ENCODE results near the gene FAM3A.

The FAM3A gene

DNA sequence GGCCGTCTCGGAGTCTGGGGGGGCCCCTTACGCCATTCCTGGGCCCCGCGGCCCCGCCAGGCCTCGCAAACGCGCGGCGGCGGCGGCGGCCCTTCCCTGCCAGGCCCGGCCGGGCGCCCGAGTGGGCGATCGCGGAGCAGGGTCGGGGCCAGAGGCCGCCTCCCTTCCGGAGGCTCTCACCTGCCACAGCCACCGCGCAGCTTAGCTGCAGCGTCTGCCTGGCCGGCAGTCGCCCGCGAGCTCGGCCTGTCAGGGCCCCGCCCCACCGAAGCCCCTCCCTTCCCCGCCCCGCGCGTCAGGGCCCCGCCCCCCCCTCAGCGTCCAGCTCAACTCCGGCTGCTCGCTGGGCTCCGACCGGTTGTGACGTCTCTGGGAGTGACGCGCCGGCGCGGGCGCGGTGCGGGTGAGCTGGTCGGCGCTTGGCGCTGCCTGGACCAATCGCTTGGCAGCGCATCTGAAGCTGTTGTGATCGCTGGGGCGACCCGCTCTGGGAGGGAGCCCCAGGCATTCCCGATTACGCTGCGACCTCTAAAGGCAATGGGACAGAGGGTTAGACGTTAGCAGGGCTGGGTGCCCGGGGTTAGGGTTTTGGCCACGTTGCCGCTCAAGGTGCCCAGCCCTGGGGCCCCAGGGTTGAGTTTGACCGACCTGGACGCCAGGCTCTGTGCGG lies 25.5 kb downstream of the FAM3A start, which contains the start of gene SLC10A3:
TSS of gene SLC10A3 (minus strand) at position 216 of the 670 bp plus-strand sequence. CDS start 1,689 bp downstream, outside the sequence.
- TF ChIP-seq, protein P1, sequence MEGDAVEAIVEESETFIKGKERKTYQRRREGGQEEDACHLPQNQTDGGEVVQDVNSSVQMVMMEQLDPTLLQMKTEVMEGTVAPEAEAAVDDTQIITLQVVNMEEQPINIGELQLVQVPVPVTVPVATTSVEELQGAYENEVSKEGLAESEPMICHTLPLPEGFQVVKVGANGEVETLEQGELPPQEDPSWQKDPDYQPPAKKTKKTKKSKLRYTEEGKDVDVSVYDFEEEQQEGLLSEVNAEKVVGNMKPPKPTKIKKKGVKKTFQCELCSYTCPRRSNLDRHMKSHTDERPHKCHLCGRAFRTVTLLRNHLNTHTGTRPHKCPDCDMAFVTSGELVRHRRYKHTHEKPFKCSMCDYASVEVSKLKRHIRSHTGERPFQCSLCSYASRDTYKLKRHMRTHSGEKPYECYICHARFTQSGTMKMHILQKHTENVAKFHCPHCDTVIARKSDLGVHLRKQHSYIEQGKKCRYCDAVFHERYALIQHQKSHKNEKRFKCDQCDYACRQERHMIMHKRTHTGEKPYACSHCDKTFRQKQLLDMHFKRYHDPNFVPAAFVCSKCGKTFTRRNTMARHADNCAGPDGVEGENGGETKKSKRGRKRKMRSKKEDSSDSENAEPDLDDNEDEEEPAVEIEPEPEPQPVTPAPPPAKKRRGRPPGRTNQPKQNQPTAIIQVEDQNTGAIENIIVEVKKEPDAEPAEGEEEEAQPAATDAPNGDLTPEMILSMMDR (IDR thresholded peaks at IDR 0.05; ENCODE audit: low read length, missing control alignments) = no peak
- peak; percentile 94 for DNase-seq (ENCODE audit: low read depth)
- peak within 1 kb of the TSS; percentile 64 for H3K4me3 ChIP-seq (replicated peaks; ENCODE audit: low read depth, low read length)

DNA sequence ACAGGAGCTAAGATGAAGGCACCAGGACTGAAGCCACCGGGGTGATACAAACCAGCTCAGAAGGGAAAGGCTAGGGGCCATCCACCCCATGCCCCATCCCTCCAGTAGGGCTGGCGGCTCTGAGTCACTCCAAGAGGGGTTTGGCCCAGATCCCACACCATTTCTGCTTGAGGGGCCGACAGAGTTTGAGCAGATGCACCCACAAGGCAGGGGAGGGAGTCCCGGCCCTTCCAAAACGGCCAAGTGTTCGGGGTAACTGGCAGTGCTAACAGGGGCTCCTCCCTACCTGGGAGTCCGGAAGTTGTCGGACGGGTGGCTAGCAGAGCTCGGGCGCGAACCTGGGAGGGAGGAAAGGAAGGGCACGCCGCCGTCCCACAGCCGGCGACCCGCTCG lies 26.0 kb downstream of the FAM3A start:
- DNase-seq (ENCODE audit: low read depth) = peak; percentile 44
- peak overlapping the region; percentile 64 for H3K4me3 ChIP-seq (replicated peaks; ENCODE audit: low read depth, low read length)
- TF ChIP-seq, protein P1 (IDR thresholded peaks at IDR 0.05; ENCODE audit: low read length, missing control alignments) = no peak

DNA sequence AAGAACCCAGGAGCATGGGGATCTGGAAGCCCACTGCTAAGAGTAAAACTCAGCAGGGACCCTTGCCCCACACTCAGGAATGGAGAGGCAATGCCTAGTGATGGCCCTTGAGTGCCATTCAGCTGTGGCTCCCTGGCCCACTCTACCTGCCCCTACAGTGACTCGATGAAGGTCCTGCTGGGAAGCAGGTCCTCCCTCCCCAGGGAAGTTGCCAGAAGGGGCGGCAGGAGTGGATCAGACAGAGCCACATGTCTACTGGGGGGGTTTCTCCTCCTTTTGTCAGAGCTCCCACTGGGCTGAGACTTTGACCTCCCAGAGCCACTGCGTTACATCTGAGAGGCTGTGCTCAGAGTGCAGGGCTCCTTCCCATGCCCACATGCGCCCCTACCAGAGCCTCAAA lies 26.9 kb downstream of the FAM3A start:
- TF ChIP-seq, protein P1 (IDR thresholded peaks at IDR 0.05; ENCODE audit: low read length, missing control alignments) = no peak
- DNase-seq (ENCODE audit: low read depth) = no peak
- peak overlapping the region; percentile 64 for H3K4me3 ChIP-seq (replicated peaks; ENCODE audit: low read depth, low read length)

DNA sequence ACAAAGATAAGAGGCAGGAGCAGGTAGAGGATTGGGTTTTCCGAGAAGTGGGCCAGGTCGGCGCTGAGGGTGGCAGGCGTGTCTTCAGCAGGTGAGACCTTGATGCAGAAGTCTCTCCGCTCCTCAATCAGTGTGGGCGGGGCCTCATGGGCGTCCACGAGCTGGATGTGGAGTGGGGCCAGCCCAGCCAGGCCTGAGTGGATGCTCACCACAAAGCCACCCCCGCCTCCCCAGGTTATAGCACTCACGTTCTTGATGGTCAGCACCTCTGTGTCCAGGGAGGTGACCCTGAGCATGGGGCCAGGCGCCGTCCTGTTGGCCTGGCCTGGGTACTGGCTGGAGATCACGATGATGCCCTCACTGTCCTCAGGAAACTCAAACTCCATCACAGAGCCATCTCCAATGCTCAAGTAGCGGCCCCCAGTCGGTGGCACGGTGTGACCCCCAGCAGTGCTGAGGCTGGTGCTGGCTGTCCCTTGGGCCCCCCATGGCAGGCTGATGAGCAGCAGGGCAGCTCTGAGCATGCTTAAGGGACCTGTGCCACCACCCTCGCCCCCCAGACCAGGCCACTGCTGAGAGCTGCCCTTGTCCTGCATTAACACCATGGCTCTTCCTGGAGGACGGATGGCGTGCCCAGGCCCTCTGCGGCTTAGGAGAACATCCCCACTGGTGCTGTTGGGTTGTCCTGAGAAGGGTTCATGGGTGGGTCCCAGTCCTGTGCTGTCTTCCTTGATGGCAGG lies 27.5 kb downstream of the FAM3A start:
- DNase-seq (ENCODE audit: low read depth) = no peak
- TF ChIP-seq, protein P1 (IDR thresholded peaks at IDR 0.05; ENCODE audit: low read length, missing control alignments) = no peak
- H3K4me3 ChIP-seq (replicated peaks; ENCODE audit: low read depth, low read length) = no peak overlapping the region

DNA sequence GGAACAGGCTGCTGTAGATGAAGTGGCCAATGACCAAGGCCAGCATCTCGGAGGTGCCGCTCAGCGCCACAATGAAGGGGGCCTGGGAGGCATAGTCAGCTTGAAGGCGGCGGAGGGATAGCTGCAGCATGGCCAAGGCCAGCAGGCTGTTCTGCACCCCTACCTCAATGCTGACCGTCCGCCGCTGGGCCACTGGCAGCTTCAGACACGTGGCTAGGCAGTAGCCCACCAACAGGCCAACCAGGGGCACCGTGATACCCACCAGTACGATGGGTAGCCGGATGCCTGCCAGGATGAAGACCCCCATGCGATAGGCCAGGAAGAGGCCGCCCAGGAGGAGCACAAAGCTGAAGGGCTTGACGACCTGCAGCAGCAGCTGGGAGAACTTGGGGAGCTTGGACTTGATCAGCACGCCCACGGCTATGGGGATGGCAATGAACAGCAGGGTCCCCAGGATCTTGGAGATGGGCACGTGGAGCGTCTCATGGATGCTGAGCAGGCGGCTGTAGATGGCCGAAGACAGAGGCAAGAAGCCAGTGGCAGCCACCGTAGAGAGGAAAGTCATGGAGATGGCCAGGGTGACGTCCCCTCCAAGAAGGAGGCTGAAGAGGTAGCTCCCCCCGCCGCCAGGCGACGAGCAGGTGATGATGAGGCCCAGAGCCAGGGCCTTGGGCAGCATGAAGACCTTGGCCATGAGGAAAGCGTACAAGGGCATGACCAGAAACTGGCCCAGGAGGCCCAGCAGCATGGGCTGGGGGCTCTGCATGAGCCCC lies 28.3 kb downstream of the FAM3A start:
- no peak for DNase-seq (ENCODE audit: low read depth)
- TF ChIP-seq, protein P1 (IDR thresholded peaks at IDR 0.05; ENCODE audit: low read length, missing control alignments) = no peak
- H3K4me3 ChIP-seq (replicated peaks; ENCODE audit: low read depth, low read length) = no peak overlapping the region

DNA sequence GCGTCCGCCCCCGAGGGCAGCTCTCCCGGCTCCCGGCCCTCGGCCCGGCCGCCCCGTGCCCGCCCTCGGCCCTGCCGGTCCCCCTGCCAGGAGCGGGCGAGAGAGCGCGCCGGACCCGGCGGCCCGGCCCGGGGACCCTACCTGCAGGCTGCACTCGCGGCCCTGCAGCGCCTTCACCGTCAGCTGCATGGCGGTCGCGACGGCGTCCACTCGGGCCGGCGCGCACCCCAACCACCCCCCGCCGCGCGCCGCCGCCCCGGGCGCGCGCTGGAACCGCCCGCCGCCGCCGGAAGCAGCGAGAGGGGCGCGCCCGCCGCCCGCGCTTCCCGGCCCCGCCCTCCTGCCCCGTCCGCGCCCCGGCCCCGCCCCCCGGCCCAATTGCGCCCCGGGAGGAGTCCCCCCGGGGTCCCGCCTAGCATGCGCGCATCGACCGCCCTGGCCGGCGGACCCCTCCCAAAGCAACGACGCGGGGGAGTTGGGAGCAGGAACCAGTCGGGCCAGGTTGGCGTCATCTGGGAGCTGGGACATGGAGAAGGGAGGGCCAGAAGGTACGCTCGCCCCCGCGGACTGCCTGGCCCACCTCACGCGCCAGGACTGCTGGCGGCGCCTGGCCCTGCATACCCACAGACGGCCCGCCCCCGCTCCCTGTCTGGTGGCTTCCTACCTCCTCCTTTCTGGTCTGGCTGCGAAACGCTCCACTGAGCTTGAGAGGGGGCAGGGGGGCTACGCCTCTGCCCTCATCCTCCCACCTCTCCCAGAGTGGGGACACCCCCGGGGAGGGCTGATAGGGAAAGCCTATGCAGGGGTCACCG lies 29.4 kb downstream of the FAM3A start, which contains the start of gene UBL4A:
TSS of gene UBL4A (minus strand) at position 220 of the 812 bp plus-strand sequence. CDS start at position 189, 31 bp downstream.
- TF ChIP-seq, protein P1 (IDR thresholded peaks at IDR 0.05; ENCODE audit: low read length, missing control alignments) = no peak
- DNase-seq (ENCODE audit: low read depth) = peak; percentile 65
- peak within 1 kb of the TSS; percentile 57 for H3K4me3 ChIP-seq (replicated peaks; ENCODE audit: low read depth, low read length)

All from fibroblast of pulmonary artery (primary cell).